ENCODE data around the gene MAST2. TPM values are rescaled to one million over a fixed set of nuclear protein-coding genes. Genes with fewer than 3 reads are reported as not detected.
"Not testable (repeated sequence)": the region's sequence is repeated elsewhere in the genome, so short reads cannot be mapped to it uniquely, and the experiment has no call there.

Gene MAST2
- polyA plus RNA-seq, 3 donors from 2014 or later, result 1.4 to 7.9 (median 7.4) TPM

GRCh38 chr1:45824607-45825006 lies 21.2 kb downstream of the MAST2 start:
- Mint-ChIP-seq H3K4me1 (peaks cover 12 to 17% of the 10 kb centered on the region in 2 donors), H3K9me3 (no peaks in the 10 kb centered on the region), H3K36me3 (peaks cover 17 to 24% (median 17%) of the 10 kb centered on the region in 3 donors), H3K27ac (no peak overlapping the region), H3K27me3 (ENCODE audit: low read depth in 3 of 3) (no peaks in the 10 kb centered on the region), H3K4me3 (no peak overlapping the region)
- DNase-seq, result no peak

- H3K9me3 Mint-ChIP-seq, result no peaks in the 10 kb centered on the region
- H3K4me1 Mint-ChIP-seq, result peaks cover 9 to 11% of the 10 kb centered on the region in 2 donors
- H3K4me3 Mint-ChIP-seq, result no peak overlapping the region
- H3K27me3 Mint-ChIP-seq (ENCODE audit: low read depth in 3 of 3), result no peaks in the 10 kb centered on the region
- DNase-seq, result no peak
- H3K27ac Mint-ChIP-seq, result no peak overlapping the region
- H3K36me3 Mint-ChIP-seq, result peaks cover 20 to 32% (median 24%) of the 10 kb centered on the region in 3 donors
Observed at GRCh38 chr1:45827256-45827655, 23.8 kb downstream of the MAST2 start.

GRCh38 chr1:45828841-45829240 lies 25.4 kb downstream of the MAST2 start:
- no peak overlapping the region for H3K4me3 Mint-ChIP-seq

GRCh38 chr1:45833361-45833760 lies 29.9 kb downstream of the MAST2 start:
- no peaks in the 10 kb centered on the region for H3K27me3 Mint-ChIP-seq (ENCODE audit: low read depth in 3 of 3)
- peaks cover under 1 to 3% of the 10 kb centered on the region in 2 donors for H3K4me1 Mint-ChIP-seq
- no peak overlapping the region for H3K4me3 Mint-ChIP-seq
- no peak overlapping the region for H3K27ac Mint-ChIP-seq
- no peaks in the 10 kb centered on the region for H3K9me3 Mint-ChIP-seq
- peaks cover 3 to 21% (median 6%) of the 10 kb centered on the region in 3 donors for H3K36me3 Mint-ChIP-seq
- no peak for DNase-seq

More at GRCh38 chr1:45828841-45829240, 25.4 kb downstream of the MAST2 start:
- Mint-ChIP-seq H3K4me1 (peaks cover 5 to 9% of the 10 kb centered on the region in 2 donors), H3K36me3 (peaks cover 20 to 32% (median 24%) of the 10 kb centered on the region in 3 donors), H3K9me3 (no peaks in the 10 kb centered on the region), H3K27ac (no peak overlapping the region), H3K27me3 (ENCODE audit: low read depth in 3 of 3) (no peaks in the 10 kb centered on the region)
- no peak for DNase-seq

GRCh38 chr1:45834689-45835088 lies 31.3 kb downstream of the MAST2 start:
- no peak for DNase-seq
- Mint-ChIP-seq H3K27me3 (ENCODE audit: low read depth in 3 of 3) (peaks cover 0 to 2% (median 0%) of the 10 kb centered on the region in 3 donors), H3K4me1 (no peaks in the 10 kb centered on the region), H3K4me3 (no peak overlapping the region), H3K36me3 (peaks cover 6 to 19% (median 10%) of the 10 kb centered on the region in 3 donors), H3K9me3 (no peaks in the 10 kb centered on the region), H3K27ac (no peak overlapping the region)

GRCh38 chr1:45836451-45836850 lies 33.0 kb downstream of the MAST2 start:
- Mint-ChIP-seq H3K27me3 (ENCODE audit: low read depth in 3 of 3) (peaks cover 0 to 2% (median 0%) of the 10 kb centered on the region in 3 donors), H3K9me3 (no peaks in the 10 kb centered on the region), H3K4me3 (no peak overlapping the region), H3K27ac (no peak overlapping the region), H3K36me3 (peaks cover 5 to 18% (median 5%) of the 10 kb centered on the region in 3 donors), H3K4me1 (no peaks in the 10 kb centered on the region)
- DNase-seq, result no peak

- H3K36me3 Mint-ChIP-seq, result peaks cover 3 to 14% (median 4%) of the 10 kb centered on the region in 3 donors
- not testable (repeated sequence) for H3K4me3 Mint-ChIP-seq; H3K27me3 Mint-ChIP-seq (ENCODE audit: low read depth in 3 of 3); DNase-seq; H3K4me1 Mint-ChIP-seq; H3K27ac Mint-ChIP-seq; H3K9me3 Mint-ChIP-seq
Observed at GRCh38 chr1:45836861-45837260, 33.4 kb downstream of the MAST2 start.

GRCh38 chr1:45838322-45838721 lies 34.9 kb downstream of the MAST2 start:
- not testable (repeated sequence) for DNase-seq; H3K27ac Mint-ChIP-seq; H3K4me3 Mint-ChIP-seq; H3K4me1 Mint-ChIP-seq; H3K9me3 Mint-ChIP-seq; H3K27me3 Mint-ChIP-seq (ENCODE audit: low read depth in 3 of 3)
- peaks cover 3 to 11% (median 4%) of the 10 kb centered on the region in 3 donors for H3K36me3 Mint-ChIP-seq

GRCh38 chr1:45840704-45841103 lies 37.3 kb downstream of the MAST2 start:
- DNase-seq, result no peak
- Mint-ChIP-seq H3K27ac (no peak overlapping the region), H3K4me3 (no peak overlapping the region), H3K9me3 (no peaks in the 10 kb centered on the region), H3K27me3 (ENCODE audit: low read depth in 3 of 3) (peaks cover 0 to 2% (median 0%) of the 10 kb centered on the region in 3 donors), H3K4me1 (peaks cover 7 to 9% of the 10 kb centered on the region in 2 donors), H3K36me3 (peaks cover 3 to 4% (median 4%) of the 10 kb centered on the region in 3 donors)

GRCh38 chr1:45842786-45843185 lies 39.4 kb downstream of the MAST2 start:
- Mint-ChIP-seq H3K36me3 (peaks cover 0 to 7% (median 4%) of the 10 kb centered on the region in 3 donors), H3K9me3 (no peaks in the 10 kb centered on the region), H3K27me3 (ENCODE audit: low read depth in 3 of 3) (peaks cover 0 to 2% (median 0%) of the 10 kb centered on the region in 3 donors), H3K4me3 (no peak overlapping the region), H3K27ac (no peak overlapping the region), H3K4me1 (peaks cover 7 to 9% of the 10 kb centered on the region in 2 donors)
- DNase-seq, result no peak

GRCh38 chr1:45843474-45843905 lies 40.1 kb downstream of the MAST2 start:
- peaks cover 0 to 11% (median 4%) of the 10 kb centered on the region in 3 donors for H3K36me3 Mint-ChIP-seq
- H3K4me1 Mint-ChIP-seq, result peaks cover 7 to 9% of the 10 kb centered on the region in 2 donors
- H3K9me3 Mint-ChIP-seq, result no peaks in the 10 kb centered on the region
- H3K27ac Mint-ChIP-seq, result peak overlapping the region in 3 of 6 donors; percentile 4 to 65 (median 51)
- H3K27me3 Mint-ChIP-seq (ENCODE audit: low read depth in 3 of 3), result peaks cover 0 to 2% (median 0%) of the 10 kb centered on the region in 3 donors
- no peak overlapping the region for H3K4me3 Mint-ChIP-seq
- no peak for DNase-seq

GRCh38 chr1:45844000-45844399 lies 40.6 kb downstream of the MAST2 start:
- H3K27me3 Mint-ChIP-seq (ENCODE audit: low read depth in 3 of 3); H3K4me3 Mint-ChIP-seq; H3K4me1 Mint-ChIP-seq; H3K27ac Mint-ChIP-seq; DNase-seq; H3K9me3 Mint-ChIP-seq: not testable (repeated sequence)
- H3K36me3 Mint-ChIP-seq, result peaks cover 0 to 13% (median 4%) of the 10 kb centered on the region in 3 donors

GRCh38 chr1:45846931-45847330 lies 43.5 kb downstream of the MAST2 start:
- peaks cover 0 to 24% (median 9%) of the 10 kb centered on the region in 3 donors for H3K36me3 Mint-ChIP-seq

GRCh38 chr1:45848097-45848496 lies 44.7 kb downstream of the MAST2 start:
- peaks cover 0 to 4% (median 0%) of the 10 kb centered on the region in 3 donors for H3K27me3 Mint-ChIP-seq (ENCODE audit: low read depth in 3 of 3)
- peaks cover 0 to 11% (median 7%) of the 10 kb centered on the region in 6 donors for H3K9me3 Mint-ChIP-seq
- no peak overlapping the region for H3K27ac Mint-ChIP-seq
- peaks cover 4 to 6% of the 10 kb centered on the region in 2 donors for H3K4me1 Mint-ChIP-seq
- DNase-seq, result no peak
- H3K36me3 Mint-ChIP-seq, result peaks cover 0 to 24% (median 9%) of the 10 kb centered on the region in 3 donors
- no peak overlapping the region for H3K4me3 Mint-ChIP-seq

More at GRCh38 chr1:45846931-45847330, 43.5 kb downstream of the MAST2 start:
- peaks cover 7 to 9% of the 10 kb centered on the region in 2 donors for H3K4me1 Mint-ChIP-seq
- no peak overlapping the region for H3K4me3 Mint-ChIP-seq
- no peak overlapping the region for H3K27ac Mint-ChIP-seq
- H3K9me3 Mint-ChIP-seq, result peaks cover 0 to 11% (median 7%) of the 10 kb centered on the region in 6 donors
- H3K27me3 Mint-ChIP-seq (ENCODE audit: low read depth in 3 of 3), result peaks cover 0 to 4% (median 0%) of the 10 kb centered on the region in 3 donors
- no peak for DNase-seq

- H3K27ac Mint-ChIP-seq, result no peak overlapping the region
- H3K4me1 Mint-ChIP-seq, result no peaks in the 10 kb centered on the region
- H3K4me3 Mint-ChIP-seq, result no peak overlapping the region
- H3K36me3 Mint-ChIP-seq, result peaks cover 0 to 24% (median 9%) of the 10 kb centered on the region in 3 donors
- no peak for DNase-seq
- H3K9me3 Mint-ChIP-seq, result peaks cover 0 to 11% (median 7%) of the 10 kb centered on the region in 6 donors
- peaks cover 0 to 4% (median 0%) of the 10 kb centered on the region in 3 donors for H3K27me3 Mint-ChIP-seq (ENCODE audit: low read depth in 3 of 3)
Observed at GRCh38 chr1:45848714-45849113, 45.3 kb downstream of the MAST2 start.
